ENCODE measurements around the gene TANC1. TPM values are rescaled to one million over a fixed set of nuclear protein-coding genes. Genes with fewer than 3 reads are reported as not detected.
A peak's percentile ranks its signal among the peaks of the same experiment; 100 is the strongest.

TANC1 gene
- total RNA-seq, 2 experiments from 2014 or later, result 0.70 to 0.92 TPM

- TF ChIP-seq, protein P1, sequence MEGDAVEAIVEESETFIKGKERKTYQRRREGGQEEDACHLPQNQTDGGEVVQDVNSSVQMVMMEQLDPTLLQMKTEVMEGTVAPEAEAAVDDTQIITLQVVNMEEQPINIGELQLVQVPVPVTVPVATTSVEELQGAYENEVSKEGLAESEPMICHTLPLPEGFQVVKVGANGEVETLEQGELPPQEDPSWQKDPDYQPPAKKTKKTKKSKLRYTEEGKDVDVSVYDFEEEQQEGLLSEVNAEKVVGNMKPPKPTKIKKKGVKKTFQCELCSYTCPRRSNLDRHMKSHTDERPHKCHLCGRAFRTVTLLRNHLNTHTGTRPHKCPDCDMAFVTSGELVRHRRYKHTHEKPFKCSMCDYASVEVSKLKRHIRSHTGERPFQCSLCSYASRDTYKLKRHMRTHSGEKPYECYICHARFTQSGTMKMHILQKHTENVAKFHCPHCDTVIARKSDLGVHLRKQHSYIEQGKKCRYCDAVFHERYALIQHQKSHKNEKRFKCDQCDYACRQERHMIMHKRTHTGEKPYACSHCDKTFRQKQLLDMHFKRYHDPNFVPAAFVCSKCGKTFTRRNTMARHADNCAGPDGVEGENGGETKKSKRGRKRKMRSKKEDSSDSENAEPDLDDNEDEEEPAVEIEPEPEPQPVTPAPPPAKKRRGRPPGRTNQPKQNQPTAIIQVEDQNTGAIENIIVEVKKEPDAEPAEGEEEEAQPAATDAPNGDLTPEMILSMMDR (IDR thresholded peaks at IDR 0.05), result no peak
- DNase-seq, result no peak
- peaks cover 30% of the 10 kb centered on the region for H3K36me3 Mint-ChIP-seq (ENCODE audit: low read depth)
- H3K27me3 Mint-ChIP-seq, result no peaks in the 10 kb centered on the region
- ChIA-PET POLR2A (no interaction called here), CTCF (interaction anchor here (1.0 to 1.3 kb wide), 2 partner anchors 10 to 12 kb away, joined by 3 read pairs; no protein-coding TSS in a partner anchor)
- peaks cover 9% of the 10 kb centered on the region for H3K4me1 Mint-ChIP-seq (ENCODE audit: low read depth)
- ATAC-seq, result no peak
- intact Hi-C loops (cut with micrococcal nuclease), result no loop called here
- peaks cover 3% of the 10 kb centered on the region for H3K9me3 Mint-ChIP-seq
- no peak overlapping the region for H3K4me3 Mint-ChIP-seq
- no peak overlapping the region for H3K27ac Mint-ChIP-seq
These were observed 278.0 kb downstream of the TANC1 start for GRCh38 chr2:159246325-159246988.

DNA sequence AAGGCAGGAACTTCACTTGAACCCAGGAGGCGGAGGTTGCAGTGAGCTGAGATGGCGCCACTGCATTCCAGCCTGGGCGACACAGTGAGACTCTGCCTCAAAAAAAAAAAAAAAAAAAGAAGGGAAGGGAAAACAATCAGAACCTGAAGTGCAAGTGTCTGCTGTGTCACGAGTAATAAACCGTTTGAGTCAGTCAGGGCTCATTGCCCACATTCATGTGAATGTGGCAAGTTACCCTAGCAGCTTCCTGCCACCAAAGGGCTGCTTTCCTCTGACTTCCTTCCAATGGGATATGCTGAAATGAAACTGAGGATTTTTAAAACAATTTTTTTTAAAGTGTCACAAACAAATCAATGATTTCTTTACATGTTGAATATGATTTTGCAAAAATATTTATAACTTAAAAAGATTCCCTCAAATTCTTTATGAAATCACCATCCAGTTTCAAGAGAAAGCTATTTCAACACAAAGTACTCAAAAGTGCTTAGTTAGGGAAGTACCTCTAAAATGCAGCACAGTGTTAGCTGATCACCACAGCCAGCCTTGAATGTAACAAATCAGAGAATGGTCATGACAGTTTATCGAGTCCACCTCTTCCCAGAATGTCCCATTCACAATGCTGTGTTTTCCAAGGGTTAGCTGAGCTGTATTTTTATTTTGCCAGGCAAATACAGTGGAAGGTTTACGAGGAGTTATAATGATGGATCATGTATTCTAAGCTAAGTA, 281.7 kb downstream of the TANC1 start:
- Mint-ChIP-seq H3K9me3 (peaks cover 3% of the 10 kb centered on the region), H3K36me3 (ENCODE audit: low read depth) (peaks cover 22% of the 10 kb centered on the region), H3K4me1 (ENCODE audit: low read depth) (peaks cover 9% of the 10 kb centered on the region), H3K4me3 (no peak overlapping the region), H3K27ac (no peak overlapping the region), H3K27me3 (no peaks in the 10 kb centered on the region)
- TF ChIP-seq, protein P1 (IDR thresholded peaks at IDR 0.05), result no peak
- ChIA-PET POLR2A (no interaction called here), CTCF (no interaction called here)
- ATAC-seq (no peak), DNase-seq (peak; percentile 9)
- intact Hi-C loops (cut with micrococcal nuclease), result no loop called here

DNA sequence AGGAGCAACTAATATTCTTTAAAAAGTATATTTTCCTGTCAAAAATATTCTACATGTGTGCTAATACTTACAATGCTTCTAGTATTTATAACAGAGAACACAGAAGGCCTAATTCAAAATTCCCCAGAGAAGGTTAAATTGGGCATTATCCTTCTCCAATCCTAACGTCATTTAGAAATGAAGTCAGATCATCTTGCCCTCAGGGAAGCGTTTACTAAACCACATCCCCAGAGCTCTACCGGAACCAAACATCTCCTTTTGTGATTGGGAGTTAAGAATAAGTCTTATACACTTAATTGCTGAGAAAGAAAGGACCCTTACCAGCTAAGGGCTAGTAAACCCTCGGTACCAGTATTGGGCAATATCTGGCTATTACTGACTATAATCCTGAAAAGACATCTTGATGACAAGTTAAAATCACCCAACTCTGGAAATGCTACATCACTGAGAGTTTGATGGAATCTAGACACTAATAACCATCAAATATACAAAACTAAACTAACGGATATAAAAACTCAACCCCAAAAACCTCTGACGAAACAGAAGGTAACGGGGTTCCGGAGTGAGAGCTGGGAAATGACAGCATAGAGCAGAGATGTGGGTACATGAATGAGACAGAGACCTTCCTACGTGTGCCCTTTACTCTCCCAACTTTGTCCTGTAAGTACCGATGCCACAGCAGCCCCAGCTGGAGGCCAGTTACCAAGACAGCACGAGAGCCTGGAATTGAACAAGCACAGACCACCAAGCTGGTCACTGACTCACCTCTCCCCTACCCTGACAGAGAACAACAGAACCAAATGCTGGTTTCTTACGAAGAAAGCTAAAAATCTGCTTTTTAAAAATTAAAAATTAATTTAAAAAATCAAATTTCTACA, 283.1 kb downstream of the TANC1 start:
- DNase-seq, result no peak
- H3K4me1 Mint-ChIP-seq (ENCODE audit: low read depth), result peaks cover 9% of the 10 kb centered on the region
- ChIA-PET CTCF (no interaction called here), POLR2A (no interaction called here)
- no peak for ATAC-seq
- peaks cover 18% of the 10 kb centered on the region for H3K36me3 Mint-ChIP-seq (ENCODE audit: low read depth)
- no peaks in the 10 kb centered on the region for H3K27me3 Mint-ChIP-seq
- intact Hi-C loops (cut with micrococcal nuclease), result no loop called here
- H3K4me3 Mint-ChIP-seq, result no peak overlapping the region
- no peak overlapping the region for H3K27ac Mint-ChIP-seq
- TF ChIP-seq, protein P1 (IDR thresholded peaks at IDR 0.05), result no peak
- no peaks in the 10 kb centered on the region for H3K9me3 Mint-ChIP-seq

GRCh38 chr2:159252905-159253304, 284.5 kb downstream of the TANC1 start:
- CTCF ChIA-PET, result no interaction called here
- TF ChIP-seq, protein P1 (IDR thresholded peaks at IDR 0.05), result no peak

More at GRCh38 chr2:159252905-159253304, 284.5 kb downstream of the TANC1 start:
- H3K27me3 Mint-ChIP-seq, result no peaks in the 10 kb centered on the region
- no peak overlapping the region for H3K4me3 Mint-ChIP-seq
- H3K36me3 Mint-ChIP-seq (ENCODE audit: low read depth), result peaks cover 10% of the 10 kb centered on the region
- POLR2A ChIA-PET, result no interaction called here
- peaks cover 9% of the 10 kb centered on the region for H3K4me1 Mint-ChIP-seq (ENCODE audit: low read depth)
- intact Hi-C loops (cut with micrococcal nuclease), result no loop called here
- H3K27ac Mint-ChIP-seq, result no peak overlapping the region
- no peaks in the 10 kb centered on the region for H3K9me3 Mint-ChIP-seq
- no peak for ATAC-seq
- DNase-seq, result no peak
